Mesenchymal stem cell (in vitro differentiated cells and primary cell): ENCODE results near the gene HIVEP3.
A peak's percentile ranks its signal among the peaks of the same experiment; 100 is the strongest.

ENCODE experiments used
- DNase-seq: peaks from one replicate; pipeline ENCODE4 v3.0.0-alpha.2; 2013
- H2AFZ ChIP-seq: one replicate; pipeline ENCODE4 v1.6.1; 2013; ENCODE audit warnings: low read depth, mild to moderate bottlenecking, control low read depth, inconsistent platforms, low read length, moderate library complexity
- H2AK5ac ChIP-seq: 2 replicates; pipeline ENCODE4 v1.6.1; 2013; ENCODE audit warnings: low read length, moderate library complexity, mild to moderate bottlenecking, inconsistent platforms; ENCODE audit not compliant: severe bottlenecking
- H2BK120ac ChIP-seq: one replicate; pipeline ENCODE4 v1.6.1; 2013; ENCODE audit warnings: low read depth, mild to moderate bottlenecking, inconsistent platforms, low read length, moderate library complexity
- H2BK12ac ChIP-seq, 2 experiments: one replicate each; pipeline ENCODE4 v1.6.1; 2013; ENCODE audit warnings: inconsistent platforms in 2 of 2, low read length in 2 of 2, mild to moderate bottlenecking in 2 of 2, moderate library complexity in 2 of 2, control low read depth in 1 of 2
- H2BK15ac ChIP-seq: one replicate; pipeline ENCODE4 v1.6.1; 2013; ENCODE audit warnings: mild to moderate bottlenecking, low read depth, inconsistent platforms; ENCODE audit not compliant: poor library complexity, severe bottlenecking
- H2BK5ac ChIP-seq: 2 replicates; pipeline ENCODE4 v1.6.1; 2013; ENCODE audit warnings: low read depth, mild to moderate bottlenecking, low read length, control low read depth, inconsistent platforms; ENCODE audit not compliant: poor library complexity, severe bottlenecking
- H3K14ac ChIP-seq, 2 experiments: one replicate each; pipeline ENCODE4 v1.6.1; 2013; ENCODE audit warnings: inconsistent platforms in 2 of 2, low read length in 2 of 2, control low read depth in 1 of 2, mild to moderate bottlenecking in 1 of 2, moderate library complexity in 1 of 2
- H3K18ac ChIP-seq, 2 experiments: one replicate each; pipeline ENCODE4 v1.6.1; 2013; ENCODE audit warnings: inconsistent platforms in 2 of 2, low read length in 2 of 2, control low read depth in 1 of 2, low read depth in 1 of 2, mild to moderate bottlenecking in 1 of 2
- H3K23ac ChIP-seq, 2 experiments: one replicate each; pipeline ENCODE4 v1.6.1; 2013; ENCODE audit warnings: inconsistent platforms in 2 of 2, low read length in 2 of 2, mild to moderate bottlenecking in 2 of 2, moderate library complexity in 2 of 2, control low read depth in 1 of 2
- H3K27ac ChIP-seq: 2 replicates; pipeline ENCODE4 v1.5.1; 2013; ENCODE audit warnings: mild to moderate bottlenecking, moderate library complexity, low read length, control low read depth, inconsistent platforms; ENCODE audit not compliant: poor library complexity, severe bottlenecking
- H3K27me3 ChIP-seq, 2 experiments: 2 replicates each; pipeline versions ENCODE4 v1.6.1 to v1.7.0; 2013; ENCODE audit warnings: low read length in 2 of 2, mild to moderate bottlenecking in 2 of 2, moderate library complexity in 2 of 2, control low read depth in 1 of 2, inconsistent platforms in 1 of 2; ENCODE audit not compliant: control insufficient read depth in 1 of 2, insufficient read depth in 1 of 2
- H3K36me3 ChIP-seq, 2 experiments: 2 replicates each; pipeline versions ENCODE4 v1.6.1 to v1.7.0; 2013; ENCODE audit warnings: low read length in 2 of 2, control low read depth in 1 of 2, inconsistent platforms in 1 of 2, low read depth in 1 of 2, mild to moderate bottlenecking in 1 of 2; ENCODE audit not compliant: insufficient read depth in 2 of 2, control insufficient read depth in 1 of 2
- H3K4ac ChIP-seq, 2 experiments: one replicate each; pipeline ENCODE4 v1.6.1; 2013; ENCODE audit warnings: inconsistent platforms in 2 of 2, low read length in 2 of 2, mild to moderate bottlenecking in 2 of 2, moderate library complexity in 2 of 2, control low read depth in 1 of 2, low read depth in 1 of 2
- H3K4me1 ChIP-seq: 2 replicates; pipeline ENCODE4 v1.6.1; 2013; ENCODE audit warnings: low read depth, low read length, control low read depth; ENCODE audit not compliant: control insufficient read depth, insufficient read depth
- H3K4me2 ChIP-seq: 2 replicates; pipeline ENCODE4 v1.6.1; 2013; ENCODE audit warnings: low read length, mild to moderate bottlenecking, inconsistent platforms; ENCODE audit not compliant: poor library complexity, severe bottlenecking
- H3K4me3 ChIP-seq, 2 experiments: 2 replicates each; pipeline versions ENCODE4 v1.5.1 to v1.7.0; 2013; ENCODE audit warnings: low read length in 2 of 2, mild to moderate bottlenecking in 2 of 2, control low read depth in 1 of 2, low read depth in 1 of 2; ENCODE audit not compliant: insufficient read depth in 1 of 2
- H3K79me1 ChIP-seq: replicated peaks from 2 replicates; pipeline ENCODE4 v1.6.1; 2013; ENCODE audit warnings: mild to moderate bottlenecking, control low read depth, low read length, inconsistent platforms; ENCODE audit not compliant: poor library complexity, severe bottlenecking
- H3K9ac ChIP-seq: 2 replicates; pipeline ENCODE4 v1.7.0; 2013; ENCODE audit warnings: mild to moderate bottlenecking, low read length, moderate library complexity
- H3K9me3 ChIP-seq: 2 replicates; pipeline ENCODE4 v1.7.0; 2013; ENCODE audit warnings: mild to moderate bottlenecking, low read length; ENCODE audit not compliant: control insufficient read depth
- H4K8ac ChIP-seq: one replicate; pipeline ENCODE4 v1.6.1; 2013; ENCODE audit warnings: inconsistent platforms, mild to moderate bottlenecking, low read length, moderate library complexity
- H4K91ac ChIP-seq: one replicate; pipeline ENCODE4 v1.6.1; 2013; ENCODE audit warnings: mild to moderate bottlenecking, low read length, inconsistent platforms
- WGBS: methylation state at CpG from one replicate; pipeline ENCODE4 v1.1.7; 2013; ENCODE audit warnings: mixed read lengths; 5-methylcytosine and 5-hydroxymethylcytosine counted together

The HIVEP3 gene

DNA sequence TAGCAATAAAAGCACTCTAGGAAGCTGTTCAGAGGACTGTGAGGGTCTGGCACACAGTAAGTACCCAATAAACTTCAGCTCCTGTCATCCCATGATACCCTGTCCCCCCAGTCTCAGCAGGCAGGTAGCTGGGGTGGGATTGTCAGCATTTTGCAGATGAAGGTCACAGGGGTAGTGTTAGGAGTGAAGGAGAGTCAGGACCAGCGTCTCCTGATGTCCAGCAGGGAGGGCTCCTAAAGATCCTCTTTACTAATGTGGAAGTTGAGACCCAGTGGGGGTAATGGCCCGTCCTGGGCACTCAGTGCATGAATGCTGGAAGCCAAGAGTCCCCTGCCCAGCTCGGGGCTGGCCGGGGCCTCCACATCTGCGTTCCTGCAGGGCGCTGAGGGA lies 402.9 kb downstream of the HIVEP3 start:
- Histone ChIP-seq H3K9ac (no peak overlapping the region), H3K4me2 (no peak overlapping the region)
- WGBS = 22% methylated on average over 6 of the region's 6 CpGs

DNA sequence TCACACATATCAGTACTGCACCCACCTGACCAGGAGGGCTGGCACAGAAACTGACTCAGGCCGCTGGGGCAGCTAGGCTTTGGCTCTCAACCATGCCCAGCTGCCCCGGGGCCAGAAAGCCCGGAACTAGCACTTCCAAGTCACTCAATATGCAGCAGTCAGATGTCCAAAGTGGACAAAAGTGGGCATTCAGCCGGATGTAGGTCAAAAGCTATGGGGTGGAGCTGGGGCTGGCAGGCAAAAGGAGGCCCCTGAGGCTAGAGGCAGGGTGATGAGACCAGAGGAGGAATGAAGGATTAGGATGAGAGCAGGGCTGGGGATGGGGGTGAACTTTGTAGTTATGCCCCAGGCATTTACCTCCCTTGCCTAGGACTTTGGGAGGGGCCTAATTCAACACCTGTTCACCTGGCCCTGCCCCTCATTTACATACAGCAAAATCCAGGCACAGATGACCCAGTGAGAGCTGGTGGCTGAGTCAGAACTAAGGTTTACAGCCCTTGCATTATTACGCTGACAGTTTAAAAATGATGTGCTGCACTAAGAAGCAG lies 403.5 kb downstream of the HIVEP3 start:
- no peak overlapping the region for H2BK12ac ChIP-seq
- peaks cover 0 to 18% of the 10 kb centered on the region in 2 experiments for H3K27me3 ChIP-seq
- no peaks in the 10 kb centered on the region for H3K9me3 ChIP-seq

More for the DNA sequence above, 402.9 kb downstream of the HIVEP3 start:
- Histone ChIP-seq H2AK5ac (no peak overlapping the region), H3K4ac (no peak overlapping the region), H3K79me1 (no peaks in the 10 kb centered on the region), H2BK5ac (no peak overlapping the region), H3K4me1 (peaks cover 15% of the 10 kb centered on the region), H4K8ac (no peak overlapping the region), H3K18ac (peak overlapping the region; percentile 2 to 40), H3K23ac (no peak overlapping the region), H3K27me3 (peaks cover 0 to 23% of the 10 kb centered on the region in 2 experiments), H3K14ac (no peak overlapping the region), H2AFZ (peak overlapping the region; percentile 47), H3K9me3 (no peaks in the 10 kb centered on the region), H3K36me3 (peaks cover 0 to 31% of the 10 kb centered on the region in 2 experiments), H3K27ac (no peak overlapping the region), H2BK12ac (no peak overlapping the region), H2BK15ac (no peak overlapping the region), H2BK120ac (no peak overlapping the region), H3K4me3 (no peak overlapping the region), H4K91ac (no peak overlapping the region)
- DNase-seq = no peak

DNA sequence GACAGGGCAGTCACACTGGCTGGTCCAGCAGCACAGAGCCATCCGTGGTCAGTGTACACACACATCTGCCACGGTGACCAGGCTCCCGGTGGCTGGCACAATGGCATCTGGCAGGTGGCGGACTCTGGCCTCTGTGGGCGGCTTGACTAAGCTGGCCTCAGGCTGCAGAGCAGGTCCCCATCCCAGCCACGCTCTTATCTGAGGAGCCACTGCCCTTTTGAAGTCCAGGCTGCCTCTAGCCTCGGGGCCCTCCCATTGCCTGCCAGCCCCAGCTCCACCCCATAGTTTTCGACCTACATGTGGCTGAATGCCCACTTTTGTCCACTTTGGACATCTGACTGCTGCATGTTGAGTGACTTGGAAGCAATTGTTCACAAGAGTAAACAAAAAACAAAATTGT lies 404.3 kb downstream of the HIVEP3 start:
- no peak overlapping the region for H2AK5ac ChIP-seq

More for the DNA sequence above, 403.5 kb downstream of the HIVEP3 start:
- H2AFZ ChIP-seq = no peak overlapping the region
- no peaks in the 10 kb centered on the region for H3K79me1 ChIP-seq
- H3K9ac ChIP-seq = no peak overlapping the region
- H3K4ac ChIP-seq = no peak overlapping the region
- H2BK15ac ChIP-seq = no peak overlapping the region
- no peak overlapping the region for H4K91ac ChIP-seq
- H3K27ac ChIP-seq = no peak overlapping the region
- no peak overlapping the region for H2BK120ac ChIP-seq
- no peak overlapping the region for H3K4me2 ChIP-seq
- peaks cover 0 to 36% of the 10 kb centered on the region in 2 experiments for H3K36me3 ChIP-seq
- WGBS = 94% methylated on average over 5 of the region's 5 CpGs
- H3K23ac ChIP-seq = no peak overlapping the region
- H4K8ac ChIP-seq = no peak overlapping the region
- H2BK5ac ChIP-seq = no peak overlapping the region
- no peak for DNase-seq
- H3K4me3 ChIP-seq = peak overlapping the region in 1 of 2 experiments; percentile 14
- no peak overlapping the region for H3K18ac ChIP-seq
- H3K4me1 ChIP-seq = peaks cover 15% of the 10 kb centered on the region
- H3K14ac ChIP-seq = no peak overlapping the region
- H2AK5ac ChIP-seq = no peak overlapping the region

DNA sequence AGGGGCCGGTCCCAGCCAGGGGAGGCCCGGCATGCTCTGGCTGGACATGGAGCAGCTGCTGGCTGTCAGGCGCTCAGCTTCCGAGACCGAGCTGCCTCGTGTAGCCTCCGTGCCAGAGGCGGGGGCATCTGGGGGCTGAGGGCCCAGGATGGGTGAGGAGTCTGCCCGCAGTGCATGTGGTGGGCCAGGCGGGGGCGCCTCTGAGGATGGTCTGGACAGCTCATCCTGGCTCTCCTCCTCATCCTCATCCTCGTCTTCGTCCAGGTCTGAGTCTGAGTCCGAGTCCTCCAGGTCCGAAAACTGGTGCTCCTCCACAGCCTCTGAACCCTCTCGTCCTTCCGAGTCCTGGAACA lies 405.4 kb downstream of the HIVEP3 start:
- 74% methylated on average over 14 of the region's 17 CpGs for WGBS
- Histone ChIP-seq H3K36me3 (peaks cover 0 to 35% of the 10 kb centered on the region in 2 experiments), H3K4ac (no peak overlapping the region), H2BK120ac (no peak overlapping the region), H2BK15ac (peak overlapping the region; percentile 34), H3K4me2 (no peak overlapping the region), H4K91ac (no peak overlapping the region), H3K4me3 (no peak overlapping the region), H3K27ac (no peak overlapping the region), H2BK12ac (no peak overlapping the region), H3K79me1 (no peaks in the 10 kb centered on the region), H4K8ac (no peak overlapping the region), H2AFZ (no peak overlapping the region), H3K18ac (no peak overlapping the region), H3K14ac (no peak overlapping the region), H2BK5ac (no peak overlapping the region), H3K9ac (no peak overlapping the region), H3K27me3 (peaks cover 0 to 19% of the 10 kb centered on the region in 2 experiments), H3K9me3 (no peaks in the 10 kb centered on the region), H2AK5ac (no peak overlapping the region), H3K4me1 (peaks cover 16% of the 10 kb centered on the region), H3K23ac (no peak overlapping the region)
- DNase-seq = no peak

More for the DNA sequence above, 404.3 kb downstream of the HIVEP3 start:
- Histone ChIP-seq H3K9me3 (no peaks in the 10 kb centered on the region), H3K4me1 (peaks cover 16% of the 10 kb centered on the region), H3K14ac (no peak overlapping the region), H4K8ac (no peak overlapping the region), H3K23ac (no peak overlapping the region), H2AFZ (no peak overlapping the region), H2BK12ac (no peak overlapping the region), H3K4me3 (no peak overlapping the region), H3K4me2 (no peak overlapping the region), H2BK15ac (no peak overlapping the region), H3K79me1 (no peaks in the 10 kb centered on the region), H2BK5ac (no peak overlapping the region), H3K18ac (no peak overlapping the region), H4K91ac (no peak overlapping the region), H3K36me3 (peaks cover 0 to 38% of the 10 kb centered on the region in 2 experiments), H3K27me3 (peaks cover 0 to 18% of the 10 kb centered on the region in 2 experiments), H3K27ac (no peak overlapping the region), H2BK120ac (no peak overlapping the region), H3K4ac (no peak overlapping the region), H3K9ac (no peak overlapping the region)
- 90% methylated on average over 8 of the region's 8 CpGs for WGBS
- no peak for DNase-seq
